ENCODE measurements around the gene BAZ1B. TPM values are rescaled to one million over a fixed set of nuclear protein-coding genes. Genes with fewer than 3 reads are reported as not detected.

Gene BAZ1B
- total and polyA plus RNA-seq, 2 of the 4 experiments (the other 2 are of a cell fraction) = 20.2 to 45.0 TPM

GRCh38 chr7:73557108-73557396 is 35.0 kb upstream of the BAZ1B start:
- H2BK15ac ChIP-seq (ENCODE audit: low read depth, low read length) = no peak overlapping the region
- BruUV-seq (replicated peaks) = no TSS peak

More at GRCh38 chr7:73557108-73557396, 35.0 kb upstream of the BAZ1B start:
- H3K56ac ChIP-seq (ENCODE audit: extremely low read depth, insufficient read depth, low read length) = no peak overlapping the region; the same call in 1 of the 2 replicates
- no peak overlapping the region for H4K5ac ChIP-seq (ENCODE audit: low read depth, low read length)
- dilution Hi-C loops (cut with HindIII; ENCODE audit: low sequenced_read_pairs, unreplicated experiment) (no loop called here), in situ Hi-C loops (cut with MboI; ENCODE audit: low sequenced_read_pairs) (no loop called here), intact Hi-C loops (cut with micrococcal nuclease) (loop anchor here (2.0 kb wide), 1 partner anchor 34 kb away; the partner anchor contains the start of gene BAZ1B)
- no peak overlapping the region for H3K18ac ChIP-seq (ENCODE audit: low read depth, low read length)
- ATAC-seq (ENCODE audit: low read depth) = peak; percentile 92
- peak overlapping the region; percentile 86 for H2AK5ac ChIP-seq (ENCODE audit: low read depth, low read length)
- CTCF ChIA-PET = no interaction called here
- H4K8ac ChIP-seq (ENCODE audit: low read depth in 2 of 2, low read length in 2 of 2) = peak overlapping the region; percentile 89 to 98; a peak in 3 of 4 replicates
- peak overlapping the region; percentile 87; the same call in 1 of the 2 replicates for H4K91ac ChIP-seq (ENCODE audit: insufficient read depth, low read depth, low read length)
- H3K9ac ChIP-seq (ENCODE audit: low read depth, low read length) = peak overlapping the region; percentile 91
- POLR2A ChIA-PET (ENCODE audit: unreplicated experiment) = no interaction called here
- no peak overlapping the region for H2BK20ac ChIP-seq (ENCODE audit: low read depth, low read length)
- H3K79me1 ChIP-seq (ENCODE audit: low read depth in 1 of 2, low read length in 2 of 2) = peaks cover 13 to 43% of the 10 kb centered on the region in 2 experiments
- H3K27ac ChIP-seq (ENCODE audit: insufficient read depth, low read length) = peak overlapping the region; percentile 99
- H3K36me3 ChIP-seq (ENCODE audit: control insufficient read depth, insufficient read depth, low read length) = peaks cover 6% of the 10 kb centered on the region
- H3K9me3 ChIP-seq (ENCODE audit: control insufficient read depth, insufficient read depth, low read length) = no peaks in the 10 kb centered on the region
- H4K20me1 ChIP-seq (ENCODE audit: insufficient read depth, low read length) = peaks cover 35% of the 10 kb centered on the region
- H3K4me3 ChIP-seq (ENCODE audit: insufficient read depth, low read depth, low read length) = peak overlapping the region; percentile 88
- peak overlapping the region; percentile 94 for H2AFZ ChIP-seq (replicated peaks; ENCODE audit: low read length, poor library complexity)
- peak overlapping the region; percentile 100 for H2AK9ac ChIP-seq (replicated peaks; ENCODE audit: low read depth, low read length, poor library complexity)
- H2BK120ac ChIP-seq (ENCODE audit: low read depth, low read length) = no peak overlapping the region
- TF ChIP-seq USF2 (IDR thresholded peaks at IDR 0.05; ENCODE audit: low read depth, low read length) = peak; percentile 55; the same call in 1 of the 2 replicates
- TF ChIP-seq MXI1 (IDR thresholded peaks at IDR 0.05; ENCODE audit: borderline replicate concordance, low read depth, low read length) = peak; percentile 68; the same call in 1 of the 2 replicates
- TF ChIP-seq MAZ (IDR thresholded peaks at IDR 0.05; ENCODE audit: borderline replicate concordance, low read depth, low read length) = peak; percentile 63; the same call in 1 of the 2 replicates
- no peak for TF ChIP-seq CEBPB (IDR thresholded peaks at IDR 0.05; ENCODE audit: low read depth, low read length)
- no peak for TF ChIP-seq MAFK (IDR thresholded peaks at IDR 0.05; ENCODE audit: low read depth, low read length)
- H3K9me1 ChIP-seq (ENCODE audit: insufficient read depth, low read length) = peaks cover 14% of the 10 kb centered on the region
- H3K14ac ChIP-seq (replicated peaks; ENCODE audit: low read depth, low read length) = peak overlapping the region; percentile 23; the same call in 1 of the 2 replicates
- peak overlapping the region; percentile 75 for H3K4me2 ChIP-seq (ENCODE audit: low read depth, low read length)
- peak; percentile 90 for DNase-seq
- peak overlapping the region; percentile 92 for H2BK5ac ChIP-seq (ENCODE audit: low read depth, low read length, poor library complexity, severe bottlenecking)
- peaks cover 13% of the 10 kb centered on the region for H3K4me1 ChIP-seq (ENCODE audit: control insufficient read depth, insufficient read depth, low read length)
- no peak overlapping the region for H3K23ac ChIP-seq (ENCODE audit: low read depth, low read length)
- H3K27me3 ChIP-seq (ENCODE audit: control insufficient read depth, insufficient read depth, low read length) = no peaks in the 10 kb centered on the region
- WGBS, 2 experiments (ENCODE audit: extremely low coverage in 2 of 2, insufficient read length in 1 of 2) = 0% methylated on average over 3 of the region's 36 CpGs; no CpG with 5 or more reads in 1 of the 2 experiments
- peak overlapping the region; percentile 95 for H3K4ac ChIP-seq (ENCODE audit: low read depth, low read length)
